SJSA1 (cell line): Measurements from ENCODE around the gene COL6A2. TPM values are rescaled to one million over a fixed set of nuclear protein-coding genes. Genes with fewer than 3 reads are reported as not detected.
"Not testable (repeated sequence)": the region's sequence is repeated elsewhere in the genome, so short reads cannot be mapped to it uniquely, and the experiment has no call there.

Experiments used
- DNase-seq, 2 experiments: peaks; one replicate each; pipeline ENCODE4 v3.0.0-alpha.2; 2015 to 2020; ENCODE audit warnings: low spot score in 2 of 2, low read depth in 1 of 2
- H3K27ac ChIP-seq: fragments of 250-450 bp; sonication (Bioruptor Pico); 2 replicates; pipeline ENCODE4 v1.5.1; 2020; ENCODE audit warnings: mild to moderate bottlenecking, moderate library complexity
- H3K27me3 ChIP-seq: fragments of 250-450 bp; sonication (Bioruptor Pico); replicated peaks from 2 replicates; pipeline ENCODE4 v1.5.1; 2020; ENCODE audit warnings: mild to moderate bottlenecking, moderate library complexity
- H3K36me3 ChIP-seq: fragments of 250-450 bp; sonication (Bioruptor Pico); 2 replicates; pipeline ENCODE4 v1.5.1; 2020; ENCODE audit warnings: mild to moderate bottlenecking
- H3K4me1 ChIP-seq: fragments of 250-450 bp; sonication (Bioruptor Pico); replicated peaks from 2 replicates; pipeline ENCODE4 v1.6.1; 2021; ENCODE audit warnings: mild to moderate bottlenecking
- H3K4me3 ChIP-seq: fragments of 250-450 bp; sonication (Bioruptor Pico); 2 replicates; pipeline ENCODE4 v1.5.1; 2020; ENCODE audit warnings: mild to moderate bottlenecking
- H3K9me3 ChIP-seq: fragments of 250-450 bp; sonication (Bioruptor Pico); replicated peaks from 2 replicates; pipeline ENCODE4 v1.5.1; 2020; ENCODE audit warnings: mild to moderate bottlenecking
- total RNA-seq: library from RNA; depleted of rRNA; stranded (reverse); fragments of >200 nt; shearing (Covaris generic); gene quantifications from 2 replicates; pipeline ENCODE4 v1.2.3, GENCODE V29; 2014

Gene COL6A2
- total RNA-seq, 1 experiment from 2014 or later, result 333 TPM

DNA sequence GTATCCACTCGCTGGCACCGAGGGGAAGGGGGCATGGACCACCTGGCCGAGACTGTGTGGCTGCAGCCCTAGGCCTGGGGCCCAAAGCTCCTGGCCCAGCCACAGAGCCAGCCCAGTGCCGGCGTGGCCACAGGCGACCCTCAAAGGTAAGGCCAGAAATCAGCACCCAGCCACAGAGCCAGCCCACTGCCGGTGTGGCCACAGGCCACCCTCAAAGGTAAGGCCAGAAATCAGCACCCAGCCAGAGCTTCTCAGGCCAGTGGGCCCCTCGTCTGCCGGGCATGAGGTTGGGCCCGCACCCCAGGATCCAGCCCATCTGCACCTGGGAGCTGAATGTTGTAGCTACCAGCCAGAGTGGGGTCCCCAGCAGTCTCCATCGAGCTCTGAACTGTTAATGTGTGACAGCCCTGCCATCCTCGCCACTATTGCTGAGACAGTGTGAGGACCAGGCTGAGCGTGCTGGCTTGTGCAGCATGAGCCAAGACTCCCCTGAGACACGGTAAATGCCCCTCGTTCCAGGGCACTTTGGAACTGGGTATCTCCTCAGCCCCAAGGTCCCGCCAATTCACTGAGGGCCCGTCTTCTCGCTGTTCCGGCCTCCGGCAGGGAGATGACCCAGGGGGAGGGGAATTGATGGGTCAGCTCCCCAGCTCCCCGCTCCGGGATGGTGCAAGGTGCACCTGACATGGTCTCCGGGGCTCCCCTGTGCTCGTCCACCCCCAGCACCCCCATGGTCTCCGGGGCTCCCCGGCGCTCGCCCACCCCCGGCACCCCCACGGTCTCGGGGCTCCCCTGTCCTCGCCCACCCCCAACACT, 62.1 kb downstream of the COL6A2 start:
- Histone ChIP-seq H3K9me3 (no peaks in the 10 kb centered on the region), H3K36me3 (no peaks in the 10 kb centered on the region), H3K27ac (no peak overlapping the region), H3K27me3 (peaks cover 25% of the 10 kb centered on the region), H3K4me1 (no peaks in the 10 kb centered on the region), H3K4me3 (no peak overlapping the region)
- DNase-seq, result peak in 1 of 2 experiments; percentile 37

DNA sequence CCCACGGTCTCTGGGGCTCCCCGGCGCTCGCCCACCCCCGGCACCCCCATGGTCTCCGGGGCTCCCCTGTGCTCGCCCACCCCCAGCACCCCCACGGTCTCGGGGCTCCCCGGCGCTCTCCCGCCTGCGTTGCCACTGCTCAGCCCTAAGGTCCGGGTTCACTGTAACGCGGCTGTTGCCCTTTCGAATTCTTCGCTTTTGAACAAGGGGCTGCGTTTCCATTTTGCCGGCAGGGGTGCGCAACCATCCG, 62.7 kb downstream of the COL6A2 start:
- H3K9me3 ChIP-seq, result no peaks in the 10 kb centered on the region
- H3K27me3 ChIP-seq, result peaks cover 25% of the 10 kb centered on the region
- H3K36me3 ChIP-seq, result no peaks in the 10 kb centered on the region
- no peak overlapping the region for H3K4me3 ChIP-seq
- H3K4me1 ChIP-seq, result no peaks in the 10 kb centered on the region
- no peak for DNase-seq
- no peak overlapping the region for H3K27ac ChIP-seq

DNA sequence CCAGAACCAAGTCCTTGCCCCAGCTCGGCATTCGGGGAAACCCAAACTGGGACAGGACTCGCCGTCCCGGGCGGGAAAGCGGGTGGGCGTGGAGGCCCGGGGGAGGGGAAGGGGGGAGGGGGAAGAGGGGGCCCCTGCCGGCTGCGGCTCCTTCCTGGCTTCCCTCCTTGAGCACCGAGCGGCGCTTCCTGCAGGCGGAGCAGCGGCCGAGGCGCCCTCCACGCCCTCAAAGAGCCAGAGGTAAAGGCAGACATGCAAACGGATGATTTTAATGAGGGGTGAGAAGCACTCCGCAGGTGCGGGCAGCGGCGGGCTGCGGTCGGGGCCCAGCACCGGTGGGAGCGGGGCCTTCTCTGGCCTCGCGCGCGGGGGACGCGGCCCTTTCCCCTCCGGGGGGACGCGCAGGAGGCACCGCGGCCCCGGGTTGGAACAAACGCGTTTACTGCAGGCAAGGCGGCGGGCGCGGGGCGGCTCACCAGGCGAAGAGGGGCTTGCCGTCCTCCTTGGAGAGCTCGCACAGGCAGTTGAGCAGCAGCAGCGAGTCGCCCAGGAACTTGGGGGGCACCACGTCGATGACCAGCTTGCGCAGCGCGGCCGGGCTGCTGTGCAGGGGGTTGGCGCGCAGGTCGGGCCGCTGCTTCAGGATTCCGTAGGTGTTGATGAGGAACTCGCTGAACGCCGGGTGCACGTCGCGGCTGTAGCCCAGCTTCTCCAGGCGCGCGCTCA, 63.2 kb downstream of the COL6A2 start:
- DNase-seq, result no peak
- Histone ChIP-seq H3K27me3 (peaks cover 25% of the 10 kb centered on the region), H3K4me1 (no peaks in the 10 kb centered on the region), H3K4me3 (no peak overlapping the region), H3K27ac (no peak overlapping the region), H3K36me3 (no peaks in the 10 kb centered on the region), H3K9me3 (no peaks in the 10 kb centered on the region)

DNA sequence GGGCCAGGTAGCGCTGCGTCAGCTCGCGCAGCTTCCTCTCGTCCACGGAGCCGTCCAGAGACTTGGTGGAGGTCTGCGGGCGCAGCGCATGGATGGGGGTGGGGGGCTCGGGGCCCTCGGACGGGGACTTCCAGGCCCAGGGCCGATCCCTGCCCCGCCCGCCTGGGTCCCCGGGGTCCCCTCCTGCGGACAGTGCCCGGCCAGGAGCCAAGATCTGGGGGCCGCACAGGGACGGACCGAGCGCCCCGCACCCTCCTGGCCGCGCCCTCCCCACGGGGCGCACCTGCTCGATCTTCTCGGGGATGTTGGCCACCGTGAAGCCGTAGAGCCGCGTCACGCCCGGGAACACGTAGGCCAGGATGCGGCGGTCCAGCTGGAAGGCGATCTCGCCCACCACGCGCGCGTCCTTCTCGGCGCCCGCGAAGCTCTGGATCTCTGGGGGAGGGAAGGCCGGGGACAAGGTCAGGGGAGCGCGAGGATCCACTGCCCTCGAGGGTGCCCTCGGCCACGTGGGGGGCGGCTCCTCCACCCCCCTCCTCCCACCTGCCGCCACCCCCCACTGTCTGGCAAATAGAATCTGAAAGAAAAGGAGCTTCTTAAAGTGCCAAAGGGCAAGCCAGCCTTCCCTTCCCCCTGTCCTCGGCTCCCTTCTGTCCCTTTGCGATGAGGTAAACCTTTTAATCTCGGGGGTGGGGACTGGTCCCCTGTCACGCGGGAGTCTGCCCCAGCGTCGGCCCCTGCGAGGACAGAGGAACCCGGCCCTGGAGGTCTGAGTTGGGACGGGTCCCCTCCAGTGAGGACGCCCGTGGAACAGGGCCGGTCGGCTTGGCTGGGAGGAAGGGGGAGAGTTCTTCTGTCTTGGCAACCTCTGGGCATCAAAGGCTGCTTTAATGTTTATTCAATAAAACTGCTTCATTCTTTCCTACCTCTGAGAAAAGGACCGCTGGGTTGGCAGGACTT, 64.0 kb downstream of the COL6A2 start:
- Histone ChIP-seq H3K4me1 (no peaks in the 10 kb centered on the region), H3K27ac (no peak overlapping the region), H3K9me3 (no peaks in the 10 kb centered on the region), H3K36me3 (no peaks in the 10 kb centered on the region), H3K4me3 (no peak overlapping the region), H3K27me3 (peaks cover 25% of the 10 kb centered on the region)
- DNase-seq, result no peak

DNA sequence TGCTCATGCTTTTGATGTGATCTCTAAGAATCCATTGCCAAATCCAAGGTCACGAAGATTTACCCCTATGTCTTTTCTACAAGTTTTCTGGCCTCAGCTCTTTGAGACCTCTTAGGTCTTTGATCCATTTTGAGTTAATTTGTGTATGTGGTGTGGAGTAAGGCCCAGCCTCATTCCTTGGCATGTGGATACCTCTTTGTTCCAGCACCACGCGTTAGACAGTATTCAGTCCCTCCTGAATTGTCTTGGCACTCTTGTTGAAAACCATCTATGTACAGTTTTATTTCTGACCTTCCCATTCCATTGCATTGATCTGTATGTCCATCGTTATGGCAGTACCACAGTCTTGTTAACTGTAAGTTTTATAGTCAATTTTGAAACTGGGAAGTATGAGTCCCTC, 65.5 kb downstream of the COL6A2 start:
- Histone ChIP-seq H3K4me3 (no peak overlapping the region), H3K27ac (no peak overlapping the region), H3K27me3 (peaks cover 30% of the 10 kb centered on the region), H3K9me3 (no peaks in the 10 kb centered on the region), H3K4me1 (no peaks in the 10 kb centered on the region), H3K36me3 (no peaks in the 10 kb centered on the region)
- DNase-seq, result no peak

DNA sequence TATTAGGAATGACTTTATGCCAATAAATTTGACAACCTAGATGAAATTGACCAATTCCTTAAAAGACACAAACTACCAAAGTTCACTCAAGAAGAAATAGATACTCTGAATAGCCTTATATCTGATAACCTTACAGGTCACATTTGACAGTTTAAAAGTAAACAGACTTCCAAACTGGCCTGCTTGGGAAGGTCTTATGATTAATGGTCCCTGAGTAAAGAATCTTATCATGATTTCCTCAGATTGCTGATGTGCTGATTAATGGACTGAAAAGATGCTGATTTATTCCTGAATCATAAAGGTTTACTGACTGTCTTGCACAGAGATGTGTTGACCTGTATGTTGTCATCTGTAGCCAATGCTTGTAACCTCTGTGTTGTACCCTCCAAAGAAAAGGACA, 67.2 kb downstream of the COL6A2 start:
- no peaks in the 10 kb centered on the region for H3K9me3 ChIP-seq
- H3K4me3 ChIP-seq, result no peak overlapping the region
- H3K27me3 ChIP-seq, result peaks cover 30% of the 10 kb centered on the region
- H3K36me3 ChIP-seq, result no peaks in the 10 kb centered on the region
- no peak overlapping the region for H3K27ac ChIP-seq
- no peak for DNase-seq
- H3K4me1 ChIP-seq, result no peaks in the 10 kb centered on the region

DNA sequence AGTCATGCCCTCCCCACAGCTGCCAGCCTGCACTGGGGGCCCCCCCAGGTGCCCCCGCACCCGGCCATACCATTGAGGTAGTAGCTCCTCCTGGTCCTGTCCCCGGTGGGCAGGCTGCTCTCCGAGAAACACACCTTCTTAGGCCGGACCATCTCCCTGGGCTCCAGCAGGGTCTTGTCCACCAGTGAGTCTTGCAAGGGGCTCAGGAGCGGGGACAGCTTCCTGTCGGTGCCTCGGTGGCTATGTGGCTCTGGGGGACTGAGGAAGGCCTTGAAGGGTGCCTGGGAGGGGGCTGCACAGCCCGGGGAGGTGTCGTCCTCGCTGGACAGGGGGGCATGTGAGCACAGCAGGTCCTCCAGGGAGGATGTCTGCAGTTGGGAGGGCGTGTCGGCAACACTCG, 70.3 kb downstream of the COL6A2 start:
- H3K9me3 ChIP-seq, result no peaks in the 10 kb centered on the region
- H3K4me1 ChIP-seq, result no peaks in the 10 kb centered on the region

DNA sequence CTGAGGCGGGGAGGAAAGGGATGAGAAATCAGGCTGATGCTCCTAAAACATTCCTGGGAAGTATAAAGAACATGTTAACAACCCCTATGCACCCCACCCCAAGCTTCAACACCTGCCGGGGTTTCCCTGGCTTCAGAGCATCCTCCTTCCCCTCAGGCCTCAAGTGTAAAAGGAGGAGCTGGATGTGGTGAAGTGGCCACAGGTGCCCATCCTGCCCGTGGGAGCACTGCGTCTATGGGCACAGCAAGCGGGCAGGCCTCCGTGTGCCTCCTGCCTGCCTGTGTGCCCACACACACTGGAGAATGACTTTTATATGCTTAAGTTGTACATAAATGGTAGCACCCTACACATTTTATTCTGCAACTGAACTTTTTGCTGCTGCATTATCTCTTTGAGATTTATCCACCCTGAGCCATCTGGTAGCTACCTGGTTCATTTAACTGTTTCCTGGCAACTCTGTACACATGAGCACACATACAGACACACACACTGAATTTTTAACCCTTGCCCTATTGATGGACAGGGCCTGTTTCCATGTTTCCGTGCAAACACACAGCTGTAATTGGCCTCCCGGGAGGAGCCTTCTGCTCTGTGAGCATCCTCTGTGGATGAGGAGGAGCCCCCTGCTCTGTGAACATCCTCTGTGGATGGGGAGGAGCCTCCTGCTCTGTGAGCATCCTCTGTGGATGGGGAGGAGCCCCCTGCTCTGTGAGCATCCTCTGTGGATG, 70.9 kb downstream of the COL6A2 start:
- Histone ChIP-seq H3K9me3 (peaks cover 5% of the 10 kb centered on the region; the same call in 1 of the 2 replicates), H3K4me1 (no peaks in the 10 kb centered on the region), H3K36me3 (no peaks in the 10 kb centered on the region), H3K27me3 (peaks cover 5% of the 10 kb centered on the region), H3K4me3 (no peak overlapping the region), H3K27ac (no peak overlapping the region)
- no peak for DNase-seq

More for the DNA sequence above, 70.3 kb downstream of the COL6A2 start:
- Histone ChIP-seq H3K27me3 (peaks cover 10% of the 10 kb centered on the region), H3K4me3 (no peak overlapping the region), H3K36me3 (no peaks in the 10 kb centered on the region), H3K27ac (no peak overlapping the region)
- peak in 1 of 2 experiments; percentile 44 for DNase-seq

DNA sequence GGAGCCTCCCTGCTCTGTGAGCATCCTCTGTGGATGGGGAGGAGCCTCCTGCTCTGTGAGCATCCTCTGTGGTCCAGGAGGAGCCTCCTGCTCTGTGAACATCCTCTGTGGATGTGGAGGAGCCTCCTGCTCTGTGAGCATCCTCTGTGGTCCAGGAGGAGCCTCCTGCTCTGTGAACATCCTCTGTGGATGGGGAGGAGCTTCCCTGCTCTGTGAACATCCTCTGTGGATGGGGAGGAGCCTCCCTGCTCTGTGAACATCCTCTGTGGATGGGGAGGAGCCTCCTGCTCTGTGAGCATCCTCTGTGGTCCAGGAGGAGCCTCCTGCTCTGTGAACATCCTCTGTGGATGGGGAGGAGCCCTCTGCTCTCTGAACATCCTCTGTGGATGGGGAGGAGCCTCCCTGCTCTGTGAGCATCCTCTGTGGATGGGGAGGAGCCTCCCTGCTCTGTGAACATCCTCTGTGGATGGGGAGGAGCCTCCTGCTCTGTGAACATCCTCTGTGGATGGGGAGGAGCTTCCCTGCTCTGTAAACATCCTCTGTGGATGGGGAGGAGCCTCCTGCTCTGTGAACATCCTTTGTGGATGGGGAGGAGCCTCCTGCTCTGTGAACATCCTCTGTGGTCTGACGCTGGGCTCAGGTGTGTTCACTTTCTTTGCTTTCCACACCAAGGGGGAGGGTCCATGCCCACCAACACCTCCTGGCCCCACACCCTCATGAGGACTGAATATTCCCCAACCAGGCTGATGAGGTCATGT, 72.7 kb downstream of the COL6A2 start:
- H3K4me3 ChIP-seq, H3K4me1 ChIP-seq, DNase-seq, H3K27ac ChIP-seq, H3K27me3 ChIP-seq, H3K36me3 ChIP-seq: not testable (repeated sequence)
- peaks cover 11% of the 10 kb centered on the region; the same call in 1 of the 2 replicates for H3K9me3 ChIP-seq

DNA sequence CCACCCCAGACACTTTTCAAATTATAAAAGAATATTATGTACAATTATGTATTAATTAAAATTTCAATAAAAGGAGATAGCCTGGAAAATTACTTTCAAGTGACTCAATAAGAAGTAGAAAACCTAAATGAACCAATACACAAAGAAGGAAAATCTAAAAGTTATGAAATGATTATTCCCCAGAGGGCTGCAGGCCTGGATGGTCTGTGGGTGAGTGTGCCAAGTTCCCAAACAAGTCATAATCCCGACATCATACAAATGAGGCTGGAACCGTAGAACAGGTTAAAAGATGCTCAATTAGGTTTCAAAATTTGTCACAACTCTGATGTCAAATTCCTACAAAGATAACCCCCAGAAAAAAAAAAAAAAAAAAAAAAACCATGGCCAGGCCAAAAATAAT, 73.7 kb downstream of the COL6A2 start:
- H3K9me3 ChIP-seq, result peaks cover 11% of the 10 kb centered on the region; the same call in 1 of the 2 replicates
- no peak for DNase-seq
- no peak overlapping the region for H3K27ac ChIP-seq
- no peak overlapping the region for H3K4me3 ChIP-seq
- H3K27me3 ChIP-seq, result peaks cover 5% of the 10 kb centered on the region
- H3K4me1 ChIP-seq, result no peaks in the 10 kb centered on the region
- H3K36me3 ChIP-seq, result no peaks in the 10 kb centered on the region

DNA sequence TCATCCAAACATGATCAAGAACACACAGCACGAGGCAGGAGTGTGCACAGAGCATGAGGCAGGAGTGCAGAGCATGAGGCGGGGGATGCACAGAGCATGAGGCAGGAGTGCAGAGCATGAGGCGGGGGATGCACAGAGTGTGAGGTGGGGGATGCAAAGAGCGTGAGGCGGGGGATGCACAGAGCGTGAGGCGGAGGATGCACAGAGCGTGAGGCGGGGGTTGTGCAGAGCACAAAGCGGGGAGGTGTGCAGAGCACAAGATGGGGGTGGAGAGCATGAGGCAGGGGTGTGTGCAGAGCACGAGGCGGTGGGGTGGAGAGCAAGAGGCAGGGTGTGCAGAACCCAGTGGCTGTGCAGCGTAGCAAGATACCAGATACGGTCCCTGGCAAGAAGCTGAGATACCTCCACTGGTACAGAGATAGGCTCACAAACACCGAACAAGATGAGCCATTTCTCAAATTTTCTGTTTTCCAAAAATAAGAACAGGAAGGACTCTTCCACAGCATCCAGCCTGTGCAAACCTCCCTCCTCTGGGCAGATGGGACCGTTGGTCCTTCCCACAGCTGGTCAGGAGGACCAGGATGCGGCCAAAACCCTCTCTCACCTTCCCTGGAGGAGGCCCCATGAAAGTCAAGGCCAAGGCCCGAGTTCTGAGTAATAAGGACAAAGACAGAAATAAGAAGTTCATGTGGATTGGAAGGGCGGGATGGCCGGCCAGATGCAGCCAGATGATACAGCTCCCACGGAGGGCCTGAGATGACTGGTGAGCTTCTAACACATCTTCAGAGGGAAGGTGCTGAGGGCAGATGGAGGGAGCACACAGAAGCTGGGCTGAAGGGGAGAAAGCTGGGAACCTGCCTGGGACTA, 74.3 kb downstream of the COL6A2 start:
- H3K27me3 ChIP-seq, result peaks cover 5% of the 10 kb centered on the region
- no peak for DNase-seq
- H3K4me3 ChIP-seq, result no peak overlapping the region
- no peaks in the 10 kb centered on the region for H3K4me1 ChIP-seq
- no peak overlapping the region for H3K27ac ChIP-seq
- H3K9me3 ChIP-seq, result peaks cover 11% of the 10 kb centered on the region; the same call in 1 of the 2 replicates
- H3K36me3 ChIP-seq, result no peaks in the 10 kb centered on the region
